ENCODE results near the gene CLDN2. TPM values are rescaled to one million over a fixed set of nuclear protein-coding genes. Genes with fewer than 3 reads are reported as not detected.
A peak's percentile ranks its signal among the peaks of the same experiment; 100 is the strongest.

Gene CLDN2
- total and polyA plus RNA-seq, 2 of the 13 experiments (the other 11 are each of a cell fraction or from before 2014, with no cell fraction given), result 1.3 to 1.5 TPM

GRCh38 chrX:106954041-106954440 is 33.8 kb downstream of the CLDN2 start:
- Histone ChIP-seq H3K27ac (ENCODE audit: extremely low read length, insufficient read depth, low read length) (peak overlapping the region; percentile 79), H3K36me3 (replicated peaks in 1 of 2; ENCODE audit: control insufficient read depth in 1 of 2, insufficient read depth in 2 of 2, low read length in 2 of 2) (peaks cover 0 to 5% of the 10 kb centered on the region in 2 experiments; a peak in 2 of 5 replicates), H3K9me3 (ENCODE audit: low read length) (no peaks in the 10 kb centered on the region), H3K79me2 (ENCODE audit: insufficient read depth, low read length) (no peaks in the 10 kb centered on the region), H3K4me3 (replicated peaks in 1 of 3; ENCODE audit: insufficient read depth in 1 of 3, low read depth in 2 of 3, low read length in 3 of 3) (no peak overlapping the region), H3K4me1 (ENCODE audit: insufficient read depth, low read length) (peaks cover 60% of the 10 kb centered on the region), H3K4me2 (ENCODE audit: low read depth, low read length) (no peak overlapping the region), H3K27me3 (ENCODE audit: control insufficient read depth in 1 of 2, insufficient read depth in 2 of 2, low read length in 2 of 2) (no peaks in the 10 kb centered on the region), H3K9ac (ENCODE audit: insufficient read depth, low read depth, low read length) (no peak overlapping the region), H2AFZ (ENCODE audit: low read length) (no peak overlapping the region), H4K20me1 (ENCODE audit: insufficient read depth, low read length) (no peaks in the 10 kb centered on the region)
- ChIA-PET POLR2A (interaction anchor here (1.7 to 2.1 kb wide), 2 partner anchors 21 to 53 kb away, joined by 11 to 12 read pairs; partner anchors contain the start of gene RIPPLY1), CTCF (ENCODE audit: low intra/inter-chr PET ratio, low total read pairs) (interaction anchor here (2.9 kb wide), 1 partner anchor 55 kb away, joined by 9 read pairs; no protein-coding TSS in a partner anchor)
- BruUV-seq (replicated peaks), result no TSS peak
- in situ Hi-C loops (cut with HindIII; ENCODE audit: extremely low pct_ligation_motif_present, low pct_unique_long_range_greater_than_20kb), result no loop called here
- WGBS (ENCODE audit: low lambda C conversion rate), result 100% methylated on average over 4 of the region's 4 CpGs
- DNase-seq (ENCODE audit: low spot score) (no peak), FAIRE-seq (no peak), ATAC-seq (no peak)
- no peak for TF ChIP-seq WIZ (CRISPR knock-in tag; IDR thresholded peaks at IDR 0.05)
- no peak for TF ChIP-seq FOXK2 (IDR thresholded peaks at IDR 0.05)
- TF ChIP-seq ZNF430 (CRISPR knock-in tag; IDR thresholded peaks at IDR 0.05), result no peak
- no peak for TF ChIP-seq SP4 (CRISPR knock-in tag; IDR thresholded peaks at IDR 0.05)
- no peak for TF ChIP-seq GPN1 (CRISPR knock-in tag; IDR thresholded peaks at IDR 0.05; ENCODE audit: borderline replicate concordance)
- no peak for TF ChIP-seq RXRB (CRISPR knock-in tag; IDR thresholded peaks at IDR 0.05; ENCODE audit: borderline replicate concordance)
- intact Hi-C loops (cut with micrococcal nuclease; ENCODE audit: unreplicated experiment), result loop anchor here (2.0 kb wide), 1 partner anchor 21 kb away; no protein-coding TSS in a partner anchor

- no peaks in the 10 kb centered on the region for H3K27me3 ChIP-seq (ENCODE audit: control insufficient read depth in 1 of 2, insufficient read depth in 2 of 2, low read length in 2 of 2)
- H3K4me2 ChIP-seq (ENCODE audit: low read depth, low read length), result peak overlapping the region; percentile 45
- H3K79me2 ChIP-seq (ENCODE audit: insufficient read depth, low read length), result no peaks in the 10 kb centered on the region
- ATAC-seq (peak; percentile 94), DNase-seq (ENCODE audit: low spot score) (peak; percentile 82), FAIRE-seq (peak; percentile 80)
- ChIA-PET CTCF (ENCODE audit: low intra/inter-chr PET ratio, low total read pairs) (interaction anchor here (2.9 kb wide), 1 partner anchor 56 kb away, joined by 9 read pairs; no protein-coding TSS in a partner anchor), POLR2A (interaction anchor here (1.7 to 2.1 kb wide), 2 partner anchors 22 to 54 kb away, joined by 11 to 12 read pairs; partner anchors contain the start of gene RIPPLY1)
- H3K4me3 ChIP-seq (replicated peaks in 1 of 3; ENCODE audit: insufficient read depth in 1 of 3, low read depth in 2 of 3, low read length in 3 of 3), result peak overlapping the region in 2 of 3 experiments; percentile 6 to 22; a peak in 2 of 6 replicates
- H2AFZ ChIP-seq (ENCODE audit: low read length), result no peak overlapping the region
- no peaks in the 10 kb centered on the region for H3K9me3 ChIP-seq (ENCODE audit: low read length)
- peak overlapping the region; percentile 79 for H3K27ac ChIP-seq (ENCODE audit: extremely low read length, insufficient read depth, low read length)
- in situ Hi-C loops (cut with HindIII; ENCODE audit: extremely low pct_ligation_motif_present, low pct_unique_long_range_greater_than_20kb), result no loop called here
- 22% methylated on average over 1 of the region's 1 CpG for WGBS (ENCODE audit: low lambda C conversion rate)
- peak overlapping the region; percentile 36; the same call in 1 of the 2 replicates for H3K9ac ChIP-seq (ENCODE audit: insufficient read depth, low read depth, low read length)
- peaks cover 0 to 5% of the 10 kb centered on the region in 2 experiments; a peak in 2 of 5 replicates for H3K36me3 ChIP-seq (replicated peaks in 1 of 2; ENCODE audit: control insufficient read depth in 1 of 2, insufficient read depth in 2 of 2, low read length in 2 of 2)
- no TSS peak for BruUV-seq (replicated peaks)
- intact Hi-C loops (cut with micrococcal nuclease; ENCODE audit: unreplicated experiment), result loop anchor here (2.0 kb wide), 1 partner anchor 22 kb away; no protein-coding TSS in a partner anchor
- H3K4me1 ChIP-seq (ENCODE audit: insufficient read depth, low read length), result peaks cover 48% of the 10 kb centered on the region
- H4K20me1 ChIP-seq (ENCODE audit: insufficient read depth, low read length), result no peaks in the 10 kb centered on the region
- peak; percentile 63 for TF ChIP-seq HDAC2 (CRISPR knock-in tag; IDR thresholded peaks at IDR 0.05)
- peak; percentile 50 for TF ChIP-seq ELF3 (CRISPR knock-in tag; IDR thresholded peaks at IDR 0.05)
- peak; percentile 61 for TF ChIP-seq PATZ1 (CRISPR knock-in tag; IDR thresholded peaks at IDR 0.05)
- no peak for TF ChIP-seq ONECUT2 (CRISPR knock-in tag; IDR thresholded peaks at IDR 0.05)
- TF ChIP-seq FOXA1 (IDR thresholded peaks at IDR 0.05), result no peak
- TF ChIP-seq FOXA1 (CRISPR knock-in tag; IDR thresholded peaks at IDR 0.05), result peak; percentile 84
- no peak for TF ChIP-seq MIER3 (CRISPR knock-in tag; IDR thresholded peaks at IDR 0.05; ENCODE audit: borderline replicate concordance)
- TF ChIP-seq BCL6 (CRISPR knock-in tag; IDR thresholded peaks at IDR 0.05), result peak; percentile 62
- no peak for TF ChIP-seq ZNF33B (CRISPR knock-in tag; IDR thresholded peaks at IDR 0.05)
- no peak for TF ChIP-seq CSRNP2 (CRISPR knock-in tag; conservative IDR thresholded peaks at IDR 0.05; ENCODE audit: low read depth)
These were observed 35.0 kb downstream of the CLDN2 start for GRCh38 chrX:106955004-106955772.

Data from HepG2 (cell line).